NK-92 (cell line): Measurements from ENCODE around the gene CACNG8.

Experiments
- DNase-seq: peaks from one replicate; lab custom pipeline; 2025; ENCODE audit not compliant: unreplicated experiment; lab: John Stamatoyannopoulos, UW

The CACNG8 gene

DNA sequence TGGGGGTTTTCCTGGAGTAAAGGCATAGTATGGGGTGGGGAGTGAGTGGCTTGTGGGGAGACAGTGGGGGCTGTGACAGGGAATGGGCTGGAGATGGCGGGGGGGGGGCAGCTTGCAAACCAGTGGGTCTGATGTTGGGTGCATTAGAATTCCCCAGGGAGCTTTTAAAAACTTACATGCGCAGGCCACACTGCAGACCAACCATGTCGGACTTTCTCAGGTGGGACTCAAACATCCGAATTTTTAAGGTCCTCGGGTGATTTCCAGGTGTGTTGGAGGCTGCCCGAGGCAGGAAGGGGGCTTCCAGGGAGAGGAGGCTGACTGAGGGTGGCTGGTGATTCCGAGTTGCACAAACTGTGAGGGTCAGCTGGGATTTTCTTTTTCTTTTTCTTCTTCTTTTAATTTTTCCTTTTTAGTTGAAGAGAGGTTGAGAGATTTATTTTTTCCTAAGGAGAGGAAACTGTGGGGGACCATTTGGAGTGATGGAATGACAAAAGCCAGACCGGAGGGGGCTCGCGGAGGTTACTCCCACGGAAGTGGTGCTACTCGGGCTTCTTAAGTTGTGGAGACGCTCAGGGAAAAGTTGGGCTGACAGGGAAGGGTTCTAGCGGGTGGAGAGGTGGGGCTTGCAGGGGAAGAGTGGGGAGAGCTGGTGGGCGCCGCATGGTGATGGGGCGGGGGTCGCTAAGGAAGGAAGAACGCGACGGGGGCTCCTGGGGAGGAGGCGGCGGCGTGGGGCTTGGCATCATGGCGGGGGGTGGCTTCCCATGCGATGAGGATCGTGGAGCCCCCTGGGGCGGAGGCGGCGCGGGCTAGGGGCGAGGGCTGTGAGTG lies 997 bp upstream of the CACNG8 start:
- DNase-seq = no peak

DNA sequence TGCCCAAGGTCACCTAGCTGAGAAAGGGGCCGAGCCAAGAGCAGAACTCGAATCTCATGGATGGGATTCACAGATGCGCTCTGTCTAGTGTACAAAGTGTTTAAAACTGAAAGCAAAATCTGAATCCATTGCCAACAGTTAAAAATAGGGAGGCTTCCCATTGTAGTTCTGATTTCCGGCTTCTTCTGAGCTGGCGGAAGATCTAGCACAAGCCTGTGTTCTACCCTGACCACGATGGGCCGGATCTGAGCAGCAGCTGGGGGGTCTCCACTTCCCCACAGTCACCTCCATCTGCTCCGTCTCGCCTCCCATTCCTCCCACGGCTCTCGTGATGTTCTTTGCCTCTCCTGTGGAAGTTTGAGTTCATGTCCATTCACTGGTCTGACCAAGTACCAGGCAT lies 2.4 kb downstream of the CACNG8 start:
- DNase-seq = no peak

DNA sequence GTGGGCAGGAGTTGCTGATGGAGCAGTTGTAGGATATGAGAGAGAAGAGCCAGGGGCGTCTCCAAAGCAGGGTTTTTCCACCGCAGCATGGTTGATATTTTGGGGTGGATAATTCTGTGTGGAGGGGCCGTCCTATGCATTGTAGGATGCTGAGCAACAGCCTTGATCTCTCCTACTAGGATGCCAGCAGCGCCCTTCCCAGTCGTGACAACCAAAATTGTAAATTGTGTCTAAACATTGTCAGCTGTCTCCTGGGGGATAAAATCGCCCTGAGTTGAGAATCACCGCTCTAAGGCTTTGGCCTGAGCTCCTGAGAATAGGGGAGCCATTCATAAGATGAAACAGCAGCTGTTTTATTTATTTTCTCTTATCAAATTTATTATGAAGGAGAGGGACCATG lies 4.2 kb downstream of the CACNG8 start:
- DNase-seq = no peak

GRCh38 chr19:53969366-53969765 lies 6.6 kb downstream of the CACNG8 start:
- DNase-seq = no peak

- DNase-seq = no peak
Measured at GRCh38 chr19:53971673-53972072, 8.9 kb downstream of the CACNG8 start.

- DNase-seq = no peak
Measured at GRCh38 chr19:53977429-53977990, 14.8 kb downstream of the CACNG8 start.

- no peak for DNase-seq
Measured at GRCh38 chr19:53977991-53978731, 15.4 kb downstream of the CACNG8 start.

DNA sequence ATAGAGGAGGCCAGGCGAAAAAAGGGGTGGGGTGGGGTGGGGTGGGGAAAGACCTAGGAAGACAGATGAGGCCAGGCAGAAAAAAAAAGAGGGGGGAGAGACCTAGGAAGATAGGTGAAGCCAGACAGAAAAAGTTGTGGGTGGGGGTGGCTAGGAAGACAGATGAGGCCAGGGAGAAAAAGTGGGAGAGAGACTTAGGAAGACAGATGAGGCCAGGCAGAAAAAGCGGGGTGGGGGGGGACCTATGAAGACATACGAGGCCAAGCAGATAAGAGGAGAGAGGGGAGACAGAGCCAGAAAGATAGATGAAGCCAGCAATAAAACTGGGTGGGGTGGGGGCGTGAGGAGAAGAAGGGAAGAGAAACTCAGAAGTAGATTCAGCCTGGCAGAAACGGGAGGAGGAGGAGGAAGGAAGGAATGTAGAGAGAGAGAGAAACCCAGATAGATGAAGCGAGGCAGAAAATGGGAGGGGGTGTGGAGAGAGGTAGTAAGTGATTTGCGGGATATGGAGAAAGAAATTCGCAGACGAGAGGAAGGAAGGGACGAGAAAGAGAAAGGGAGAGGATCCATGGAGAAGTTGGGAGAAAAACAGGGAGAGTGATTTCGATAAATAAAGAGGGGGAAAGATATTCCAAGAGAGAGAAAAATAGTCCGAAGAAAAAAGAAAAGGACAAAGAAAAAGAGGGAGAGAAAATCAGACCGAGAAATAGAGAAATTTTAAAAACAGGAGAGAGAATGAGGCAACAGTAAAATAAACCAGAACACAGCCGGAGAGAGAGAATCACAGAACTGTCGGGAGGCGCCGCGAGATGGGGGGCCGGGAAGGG lies 16.5 kb downstream of the CACNG8 start:
- DNase-seq = no peak

GRCh38 chr19:53980539-53981375 lies 18.0 kb downstream of the CACNG8 start:
- no peak for DNase-seq

GRCh38 chr19:53981376-53981951 lies 18.7 kb downstream of the CACNG8 start:
- DNase-seq = no peak

DNA sequence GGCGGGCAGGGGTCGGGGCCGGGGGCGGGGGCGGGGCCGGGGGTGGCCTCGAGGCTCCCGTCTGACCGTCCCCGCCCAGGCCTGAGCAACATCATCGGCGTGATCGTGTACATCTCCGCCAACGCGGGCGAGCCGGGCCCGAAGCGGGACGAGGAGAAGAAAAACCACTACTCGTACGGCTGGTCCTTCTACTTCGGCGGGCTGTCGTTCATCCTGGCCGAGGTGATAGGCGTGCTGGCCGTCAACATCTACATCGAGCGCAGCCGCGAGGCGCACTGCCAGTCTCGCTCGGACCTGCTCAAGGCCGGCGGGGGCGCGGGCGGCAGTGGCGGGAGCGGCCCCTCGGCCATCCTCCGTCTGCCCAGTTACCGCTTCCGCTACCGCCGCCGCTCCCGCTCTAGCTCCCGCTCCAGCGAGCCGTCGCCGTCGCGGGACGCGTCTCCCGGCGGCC lies 19.3 kb downstream of the CACNG8 start:
- DNase-seq = no peak

GRCh38 chr19:53982611-53983010 lies 19.9 kb downstream of the CACNG8 start:
- no peak for DNase-seq

- DNase-seq = no peak
Measured at GRCh38 chr19:53983457-53984289, 20.9 kb downstream of the CACNG8 start.

DNA sequence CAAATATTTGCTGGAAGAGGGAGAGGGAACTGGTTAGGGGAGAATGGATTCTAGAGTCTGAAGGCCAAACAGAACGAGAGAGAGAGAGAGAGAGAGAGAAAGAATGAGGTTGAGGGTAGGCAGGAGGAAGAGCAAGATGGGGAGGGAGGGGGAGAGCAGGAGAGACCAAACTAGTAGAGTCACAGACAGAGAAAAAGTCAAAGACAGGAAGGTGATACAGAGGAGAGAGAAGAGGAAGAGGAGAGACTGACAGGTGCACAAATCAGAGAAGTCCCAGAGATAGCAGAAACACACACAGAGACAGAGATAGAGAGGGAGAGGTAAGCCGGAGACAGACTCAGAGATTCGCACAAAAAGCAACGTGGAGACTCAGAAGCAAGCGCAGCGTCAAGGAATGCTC lies 23.1 kb downstream of the CACNG8 start:
- DNase-seq = no peak

- no peak for DNase-seq
Measured at GRCh38 chr19:53988981-53989380, 26.2 kb downstream of the CACNG8 start.

DNA sequence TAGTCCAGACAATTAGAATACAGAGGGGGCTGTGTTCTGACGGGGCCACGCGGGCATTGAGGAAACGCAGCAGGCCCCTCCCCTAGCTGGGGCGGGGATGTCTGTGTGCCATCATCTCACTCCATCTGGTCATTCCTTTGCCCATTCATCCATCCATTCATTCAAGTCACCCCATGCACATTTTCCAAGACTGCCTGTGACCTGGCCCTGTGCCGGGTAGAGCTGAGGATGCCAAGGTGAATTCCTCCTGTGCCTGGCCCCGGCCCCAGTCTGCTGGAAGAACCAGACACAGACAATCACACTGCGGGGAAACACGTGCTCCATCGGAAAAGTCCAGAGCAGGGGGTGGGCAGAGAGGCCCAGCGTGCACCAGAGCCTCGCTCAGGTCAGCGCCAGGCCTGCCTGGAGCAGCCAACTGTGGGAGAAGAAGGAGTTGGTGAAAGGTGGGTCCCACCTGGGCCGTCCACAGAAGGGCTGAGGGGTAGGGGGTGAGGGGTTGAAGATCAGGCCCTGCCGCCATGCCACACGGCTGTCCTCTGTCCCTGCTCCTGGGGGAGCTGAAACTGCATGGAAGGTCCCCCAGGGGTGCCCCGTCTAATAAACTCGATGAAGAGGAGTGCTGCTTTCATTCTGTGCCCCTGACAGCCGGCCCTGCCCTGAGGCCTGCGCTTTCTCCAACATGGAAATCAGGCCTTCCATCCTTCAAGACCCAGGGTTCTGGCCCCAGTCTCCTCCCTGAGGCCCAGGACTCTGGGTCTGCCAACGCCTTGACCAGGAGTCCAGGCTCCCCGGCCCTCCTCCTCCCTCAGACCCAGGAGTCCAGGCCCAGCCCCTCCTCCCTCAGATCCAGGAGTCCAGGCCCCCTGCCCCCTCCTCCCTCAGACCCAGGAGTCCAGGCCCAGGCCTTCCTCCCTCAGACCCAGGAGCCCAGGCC lies 27.1 kb downstream of the CACNG8 start:
- DNase-seq = no peak

DNA sequence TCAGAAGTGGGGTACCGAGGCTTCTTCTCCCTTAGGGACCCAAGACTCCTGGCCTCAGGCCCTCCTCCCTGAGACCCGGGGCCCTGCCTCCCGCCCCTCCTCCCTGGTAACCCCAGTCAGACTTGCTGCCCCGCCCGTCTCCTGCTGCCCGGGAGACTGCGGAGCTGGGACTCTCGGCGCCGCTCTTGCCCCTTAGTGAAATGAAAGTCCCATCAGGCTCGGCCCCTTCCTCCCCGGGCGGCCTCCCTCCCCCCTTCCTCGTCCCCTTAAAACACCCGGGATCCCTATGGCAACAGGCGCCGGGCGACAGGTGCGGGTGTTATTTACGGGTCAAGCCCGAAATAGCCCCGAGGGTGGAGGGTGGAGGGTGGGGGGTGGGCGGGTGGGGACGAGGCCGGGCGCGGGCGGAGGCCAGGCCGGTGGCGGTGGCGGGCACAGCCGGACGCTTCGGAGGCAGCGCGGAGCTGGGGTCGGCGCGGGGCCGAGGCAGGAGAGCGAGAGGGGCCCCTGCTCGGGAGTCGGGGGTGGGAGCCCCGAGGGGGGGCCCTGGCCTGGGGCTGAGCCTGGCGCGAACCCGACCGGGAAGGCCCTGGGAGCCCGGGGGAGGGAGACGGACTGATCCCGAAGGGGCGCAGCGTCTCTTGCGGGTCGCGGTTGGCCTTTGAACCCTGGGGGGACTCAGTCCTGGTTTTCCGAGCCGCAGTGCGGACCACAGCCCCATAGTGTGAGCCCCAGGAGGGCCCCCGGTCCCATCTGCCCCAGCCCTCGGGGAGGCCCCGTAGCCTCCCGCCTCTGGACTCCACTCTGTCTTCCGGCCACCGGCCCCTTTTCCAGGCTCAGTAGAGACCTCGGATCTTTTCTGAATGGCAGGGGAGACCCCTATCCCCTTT lies 28.7 kb downstream of the CACNG8 start, which contains the start of gene CACNG6:
TSS of gene CACNG6 (plus strand) at position 414 of the 890 bp plus-strand sequence. CDS start 1,241 bp downstream, outside the sequence.
- DNase-seq = no peak
